WTC11 (cell line): ENCODE results near the gene MAP6.

Experiments used
- GABPB1 ChIP-seq: sonication (generic); formaldehyde crosslinking; IDR thresholded peaks from 2 replicates; pipeline ENCODE4 v1.8.1; 2023; ENCODE audit warnings: mild to moderate bottlenecking, missing genetic modification reagents
- SOX15 ChIP-seq: fragments of 250-450 bp; sonication (Bioruptor Pico); IDR thresholded peaks from 2 replicates; pipeline ENCODE4 v1.9.0; 2021; ENCODE audit warnings: mild to moderate bottlenecking
- ZNF219 ChIP-seq: sonication (generic); formaldehyde crosslinking; IDR thresholded peaks from 2 replicates; pipeline ENCODE4 v1.8.0; 2023; ENCODE audit warnings: missing genetic modification reagents, mild to moderate bottlenecking, borderline replicate concordance
- TF ChIP-seq, protein P1 (sequence below): sonication (generic); formaldehyde crosslinking; IDR thresholded peaks from 2 replicates; pipeline ENCODE4 v1.8.1; 2023; ENCODE audit warnings: mild to moderate bottlenecking, moderate library complexity, missing genetic modification reagents
- TF ChIP-seq, protein P2 (sequence below): fragments of 200-600 bp; IDR thresholded peaks from 2 replicates; pipeline ENCODE4 v1.8.0; 2022; ENCODE audit warnings: antibody characterized with exemption

DNA sequence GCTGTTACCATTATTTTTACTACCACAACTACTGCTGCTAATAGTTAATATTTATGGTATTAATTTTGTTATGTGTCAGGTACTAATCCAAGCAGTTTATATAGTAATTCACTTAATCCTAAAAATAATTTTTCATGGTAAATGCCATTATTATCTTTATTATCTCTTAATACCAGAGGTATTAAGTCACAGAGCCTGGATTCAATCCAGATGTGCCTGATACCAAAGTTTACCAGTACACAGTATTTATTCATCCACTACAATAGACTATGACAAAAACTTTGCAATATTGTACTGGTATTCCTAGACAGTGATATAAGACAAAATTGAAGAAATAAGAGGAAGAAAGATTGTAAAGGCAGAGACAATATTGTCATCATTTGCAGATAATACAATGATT is 24.5 kb downstream of the MAP6 start:
- TF ChIP-seq, protein P1, sequence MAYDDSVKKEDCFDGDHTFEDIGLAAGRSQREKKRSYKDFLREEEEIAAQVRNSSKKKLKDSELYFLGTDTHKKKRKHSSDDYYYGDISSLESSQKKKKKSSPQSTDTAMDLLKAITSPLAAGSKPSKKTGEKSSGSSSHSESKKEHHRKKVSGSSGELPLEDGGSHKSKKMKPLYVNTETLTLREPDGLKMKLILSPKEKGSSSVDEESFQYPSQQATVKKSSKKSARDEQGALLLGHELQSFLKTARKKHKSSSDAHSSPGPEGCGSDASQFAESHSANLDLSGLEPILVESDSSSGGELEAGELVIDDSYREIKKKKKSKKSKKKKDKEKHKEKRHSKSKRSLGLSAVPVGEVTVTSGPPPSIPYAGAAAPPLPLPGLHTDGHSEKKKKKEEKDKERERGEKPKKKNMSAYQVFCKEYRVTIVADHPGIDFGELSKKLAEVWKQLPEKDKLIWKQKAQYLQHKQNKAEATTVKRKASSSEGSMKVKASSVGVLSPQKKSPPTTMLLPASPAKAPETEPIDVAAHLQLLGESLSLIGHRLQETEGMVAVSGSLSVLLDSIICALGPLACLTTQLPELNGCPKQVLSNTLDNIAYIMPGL (CRISPR knock-in tag): no peak
- TF ChIP-seq, protein P2, sequence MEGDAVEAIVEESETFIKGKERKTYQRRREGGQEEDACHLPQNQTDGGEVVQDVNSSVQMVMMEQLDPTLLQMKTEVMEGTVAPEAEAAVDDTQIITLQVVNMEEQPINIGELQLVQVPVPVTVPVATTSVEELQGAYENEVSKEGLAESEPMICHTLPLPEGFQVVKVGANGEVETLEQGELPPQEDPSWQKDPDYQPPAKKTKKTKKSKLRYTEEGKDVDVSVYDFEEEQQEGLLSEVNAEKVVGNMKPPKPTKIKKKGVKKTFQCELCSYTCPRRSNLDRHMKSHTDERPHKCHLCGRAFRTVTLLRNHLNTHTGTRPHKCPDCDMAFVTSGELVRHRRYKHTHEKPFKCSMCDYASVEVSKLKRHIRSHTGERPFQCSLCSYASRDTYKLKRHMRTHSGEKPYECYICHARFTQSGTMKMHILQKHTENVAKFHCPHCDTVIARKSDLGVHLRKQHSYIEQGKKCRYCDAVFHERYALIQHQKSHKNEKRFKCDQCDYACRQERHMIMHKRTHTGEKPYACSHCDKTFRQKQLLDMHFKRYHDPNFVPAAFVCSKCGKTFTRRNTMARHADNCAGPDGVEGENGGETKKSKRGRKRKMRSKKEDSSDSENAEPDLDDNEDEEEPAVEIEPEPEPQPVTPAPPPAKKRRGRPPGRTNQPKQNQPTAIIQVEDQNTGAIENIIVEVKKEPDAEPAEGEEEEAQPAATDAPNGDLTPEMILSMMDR: no peak
- TF ChIP-seq SOX15 (no peak), ZNF219 (CRISPR knock-in tag) (no peak), GABPB1 (CRISPR knock-in tag) (no peak)
